Spleen (tissue), 7 donors: ENCODE data around the gene EIF2B5.

Source experiments
- POLR2AphosphoS5 ChIP-seq, 3 donors: sonication (generic); formaldehyde crosslinking; IDR thresholded peaks; one replicate each; pipeline ENCODE4 v1.5.1; 2017; ENCODE audit warnings: antibody characterized with exemption in 3 of 3
- TF ChIP-seq, protein P1 (sequence below), 11 experiments: fragments of 200-600 bp in 7 of 11; fragments of 450-650 bp in 4 of 11; sonication (generic) in 4 of 11; IDR thresholded peaks in 8 of 11; conservative IDR thresholded peaks in 3 of 11; 1 replicate in 7 of 11; 2 replicates in 4 of 11; pipeline versions ENCODE4 v1.4.0 to v1.8.0; 2016 to 2021; ENCODE audit warnings: antibody characterized with exemption in 11 of 11, inconsistent platforms in 4 of 11, mild to moderate bottlenecking in 1 of 11
- donor health status: DM: no; HTN: no; CAD: no; lungs with moderate emphysema.
- donor health status: DM: no; HTN: no; CAD: no.
- donor health status: DM: no; HTN: no; CAD: no.

GRCh38 chr3:184110316-184110725 is 24.8 kb upstream of the EIF2B5 start:
- TF ChIP-seq, protein P1, sequence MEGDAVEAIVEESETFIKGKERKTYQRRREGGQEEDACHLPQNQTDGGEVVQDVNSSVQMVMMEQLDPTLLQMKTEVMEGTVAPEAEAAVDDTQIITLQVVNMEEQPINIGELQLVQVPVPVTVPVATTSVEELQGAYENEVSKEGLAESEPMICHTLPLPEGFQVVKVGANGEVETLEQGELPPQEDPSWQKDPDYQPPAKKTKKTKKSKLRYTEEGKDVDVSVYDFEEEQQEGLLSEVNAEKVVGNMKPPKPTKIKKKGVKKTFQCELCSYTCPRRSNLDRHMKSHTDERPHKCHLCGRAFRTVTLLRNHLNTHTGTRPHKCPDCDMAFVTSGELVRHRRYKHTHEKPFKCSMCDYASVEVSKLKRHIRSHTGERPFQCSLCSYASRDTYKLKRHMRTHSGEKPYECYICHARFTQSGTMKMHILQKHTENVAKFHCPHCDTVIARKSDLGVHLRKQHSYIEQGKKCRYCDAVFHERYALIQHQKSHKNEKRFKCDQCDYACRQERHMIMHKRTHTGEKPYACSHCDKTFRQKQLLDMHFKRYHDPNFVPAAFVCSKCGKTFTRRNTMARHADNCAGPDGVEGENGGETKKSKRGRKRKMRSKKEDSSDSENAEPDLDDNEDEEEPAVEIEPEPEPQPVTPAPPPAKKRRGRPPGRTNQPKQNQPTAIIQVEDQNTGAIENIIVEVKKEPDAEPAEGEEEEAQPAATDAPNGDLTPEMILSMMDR (IDR thresholded peaks at IDR 0.05 in 8 of 11, conservative IDR thresholded peaks at IDR 0.05 in 3 of 11) = no peak
- no peak for TF ChIP-seq POLR2AphosphoS5 (IDR thresholded peaks at IDR 0.05)
